ENCODE data around the gene IDH3G.

IDH3G gene

GRCh38 chrX:153814591-153815315, 20.6 kb upstream of the IDH3G start:
- DNase-seq: no peak

- no peak for DNase-seq
Observed at GRCh38 chrX:153813161-153813560, 19.0 kb upstream of the IDH3G start.

GRCh38 chrX:153812220-153812619, 18.0 kb upstream of the IDH3G start:
- DNase-seq: no peak

- DNase-seq: no peak
Observed at GRCh38 chrX:153807976-153808375, 13.8 kb upstream of the IDH3G start.

GRCh38 chrX:153806999-153807575, 12.9 kb upstream of the IDH3G start:
- no peak for DNase-seq

GRCh38 chrX:153805436-153805835, 11.3 kb upstream of the IDH3G start:
- DNase-seq: no peak

- DNase-seq: no peak
Observed at GRCh38 chrX:153804621-153805020, 10.4 kb upstream of the IDH3G start.

- no peak for DNase-seq
Observed at GRCh38 chrX:153804100-153804595, 10.0 kb upstream of the IDH3G start.

GRCh38 chrX:153803211-153804099, 9.3 kb upstream of the IDH3G start:
- no peak for DNase-seq

- DNase-seq: no peak
Observed at GRCh38 chrX:153802513-153803045, 8.4 kb upstream of the IDH3G start.

GRCh38 chrX:153801669-153802068, 7.5 kb upstream of the IDH3G start:
- DNase-seq: no peak

- DNase-seq: no peak
Observed at GRCh38 chrX:153800746-153801145, 6.6 kb upstream of the IDH3G start.

GRCh38 chrX:153800177-153800722, 6.1 kb upstream of the IDH3G start:
- no peak for DNase-seq

- no peak for DNase-seq
Observed at GRCh38 chrX:153799326-153799725, 5.2 kb upstream of the IDH3G start.

- DNase-seq: no peak
Observed at GRCh38 chrX:153797415-153798015, 3.3 kb upstream of the IDH3G start.

GRCh38 chrX:153794897-153795816, 982 bp upstream of the IDH3G start:
- no peak for DNase-seq

- no peak for DNase-seq
Observed at GRCh38 chrX:153793291-153793690, 884 bp downstream of the IDH3G start.

GRCh38 chrX:153792368-153792767, 1.8 kb downstream of the IDH3G start:
- DNase-seq: no peak

- no peak for DNase-seq
Observed at GRCh38 chrX:153791104-153791852, 2.9 kb downstream of the IDH3G start.

- DNase-seq: no peak
Observed at GRCh38 chrX:153789654-153790053, 4.5 kb downstream of the IDH3G start.

- no peak for DNase-seq
Observed at GRCh38 chrX:153786669-153787068, 7.5 kb downstream of the IDH3G start.

All from CD4-positive, alpha-beta T cell treated with Interleukin-12 subunit alpha and Interleukin-12 subunit beta, for 1 hour (primary cell).